OCI-LY7 (cell line): ENCODE data around the gene DUSP18. TPM values are rescaled to one million over a fixed set of nuclear protein-coding genes. Genes with fewer than 3 reads are reported as not detected.

Source experiments
- BruUV-seq: library from RNA; stranded (reverse); fragments of 400-500 nt; replicated peaks from 2 replicates; lab custom pipeline; 2021; lab: Mats Ljungman, UMichigan
- CTCF ChIA-PET: fragments of 300-600 bp; sonication (Branson Sonifier 250); formaldehyde crosslinking; loops from one replicate; lab custom pipeline; 2022; ENCODE audit warnings: antibody characterized with exemption; ENCODE audit not compliant: unreplicated experiment; lab: Charles Lee
- POLR2A ChIA-PET: fragments of 300-600 bp; sonication (Branson Sonifier 250); formaldehyde crosslinking; loops from one replicate; lab custom pipeline; 2022; ENCODE audit warnings: antibody characterized with exemption; lab: Charles Lee
- DNase-seq: peaks from one replicate; pipeline ENCODE4 v3.0.0-alpha.2; 2015; ENCODE audit warnings: low spot score
- H2AFZ ChIP-seq: fragments of 200-600 bp; sonication (generic), shearing (Covaris generic); 2 replicates; pipeline ENCODE4 v1.6.1; 2014; ENCODE audit warnings: mild to moderate bottlenecking, antibody characterized with exemption, low read length, moderate library complexity
- H3K27ac ChIP-seq: fragments of 200-600 bp; sonication (generic); 2 replicates; pipeline ENCODE4 v1.5.1; 2014; ENCODE audit warnings: mixed run types, low read depth, mild to moderate bottlenecking, moderate library complexity, low read length, inconsistent platforms; ENCODE audit not compliant: poor library complexity, severe bottlenecking
- H3K36me3 ChIP-seq: fragments of 200-600 bp; sonication (generic); 2 replicates; pipeline ENCODE4 v1.6.1; 2014; ENCODE audit warnings: mild to moderate bottlenecking, antibody characterized with exemption, low read length, moderate library complexity, mixed read lengths; ENCODE audit not compliant: insufficient read depth
- H3K4me1 ChIP-seq: fragments of 200-600 bp; sonication (generic); 2 replicates; pipeline ENCODE4 v1.5.1; 2014; ENCODE audit warnings: mild to moderate bottlenecking, low read length; ENCODE audit not compliant: insufficient read depth, poor library complexity, severe bottlenecking
- H3K4me2 ChIP-seq: fragments of 200-600 bp; sonication (generic); 2 replicates; pipeline ENCODE4 v1.6.1; 2014; ENCODE audit warnings: mild to moderate bottlenecking, low read length
- H3K4me3 ChIP-seq: fragments of 200-600 bp; sonication (generic); 2 replicates; pipeline ENCODE4 v1.5.1; 2014; ENCODE audit warnings: mild to moderate bottlenecking, low read depth, low read length; ENCODE audit not compliant: poor library complexity, severe bottlenecking
- H3K79me2 ChIP-seq: fragments of 200-600 bp; sonication (generic); 2 replicates; pipeline ENCODE4 v1.6.1; 2016; ENCODE audit warnings: low read depth, mild to moderate bottlenecking, low read length, moderate library complexity, mixed read lengths; ENCODE audit not compliant: insufficient read depth
- H3K9me2 ChIP-seq: fragments of 200-600 bp; sonication (generic); 2 replicates; pipeline ENCODE4 v1.6.1; 2016; ENCODE audit warnings: mild to moderate bottlenecking, low read length, mixed read lengths; ENCODE audit not compliant: insufficient read depth
- H3K9me3 ChIP-seq: fragments of 200-600 bp; sonication (generic); 2 replicates; pipeline ENCODE4 v1.6.1; 2014; ENCODE audit warnings: mild to moderate bottlenecking, mixed run types, low read length, mixed read lengths
- H4K20me1 ChIP-seq: fragments of 200-600 bp; sonication (generic); 2 replicates; pipeline ENCODE4 v1.6.1; 2014; ENCODE audit warnings: mild to moderate bottlenecking, antibody characterized with exemption, low read length, moderate library complexity, mixed read lengths; ENCODE audit not compliant: insufficient read depth
- EZH2phosphoT487 ChIP-seq: fragments of 200-600 bp; sonication (generic); IDR thresholded peaks from 2 replicates; pipeline ENCODE4 v1.6.1; 2018; ENCODE audit warnings: low read depth, borderline replicate concordance, mild to moderate bottlenecking, mixed run types, antibody characterized with exemption, low read length, moderate library complexity, mixed read lengths
- intact Hi-C: fragments of 100-400 bp; cut with micrococcal nuclease; formaldehyde crosslinking; loops from one replicate; pipeline ENCODE4 v1.10.0; 2022; ENCODE audit not compliant: unreplicated experiment
- total RNA-seq, 2 experiments: library from RNA; depleted of rRNA in 1 of 2; stranded (reverse); fragments of >200 nt in 1 of 2; shearing (Covaris generic) in 1 of 2; gene quantifications; 2 replicates each; pipeline ENCODE4 v1.2.3, GENCODE V29; 2014 to 2022
- TF ChIP-seq, protein P1 (sequence below): fragments of 200-600 bp; sonication (generic); conservative IDR thresholded peaks from 2 replicates; pipeline ENCODE4 v1.5.1; 2014; ENCODE audit warnings: mild to moderate bottlenecking, antibody characterized with exemption, low read length, moderate library complexity, mixed read lengths

DUSP18 gene
- total RNA-seq, 2 experiments from 2014 or later: 5.0 to 6.4 TPM

DNA sequence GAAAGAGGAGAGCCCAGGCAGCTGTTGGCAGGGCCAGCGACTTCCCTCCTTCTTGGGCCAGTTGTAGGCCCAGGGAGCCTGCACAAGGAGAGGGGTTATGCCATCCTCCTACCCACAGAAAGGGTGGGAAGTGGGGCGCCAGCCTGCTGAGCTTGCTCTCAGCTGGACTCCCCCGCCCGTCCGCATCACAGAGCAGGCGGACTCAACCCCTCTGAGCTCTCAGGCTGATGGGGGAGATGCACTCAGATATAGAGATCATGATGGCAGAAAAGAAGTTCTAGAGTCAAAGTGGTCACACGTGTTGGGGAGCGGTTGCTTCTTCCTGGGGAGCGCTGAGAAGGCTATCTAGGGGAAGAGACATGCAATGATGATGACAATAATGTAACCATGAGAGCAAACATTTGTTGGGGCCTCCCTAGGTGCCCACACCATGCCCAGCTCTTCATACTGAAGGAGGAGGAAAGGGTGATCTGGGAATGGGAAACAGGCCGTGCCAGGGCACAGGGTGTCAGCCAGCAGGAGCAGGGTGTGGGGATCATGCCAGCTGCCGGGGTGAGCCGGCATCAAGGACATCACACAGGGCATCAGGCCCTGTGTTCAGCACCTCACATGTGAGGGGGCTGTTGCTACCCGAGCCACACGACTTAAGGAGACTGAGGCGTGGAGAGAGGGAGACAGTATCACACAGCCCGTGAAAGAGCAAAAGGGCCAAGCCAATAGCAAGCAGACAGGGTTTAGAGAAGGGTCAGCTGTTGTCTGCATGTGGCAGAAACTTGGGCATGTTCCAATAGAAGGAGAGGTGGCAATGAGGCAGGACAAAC lies 24.4 kb downstream of the DUSP18 start:
- no peak overlapping the region for H3K4me3 ChIP-seq
- TF ChIP-seq, protein P1, sequence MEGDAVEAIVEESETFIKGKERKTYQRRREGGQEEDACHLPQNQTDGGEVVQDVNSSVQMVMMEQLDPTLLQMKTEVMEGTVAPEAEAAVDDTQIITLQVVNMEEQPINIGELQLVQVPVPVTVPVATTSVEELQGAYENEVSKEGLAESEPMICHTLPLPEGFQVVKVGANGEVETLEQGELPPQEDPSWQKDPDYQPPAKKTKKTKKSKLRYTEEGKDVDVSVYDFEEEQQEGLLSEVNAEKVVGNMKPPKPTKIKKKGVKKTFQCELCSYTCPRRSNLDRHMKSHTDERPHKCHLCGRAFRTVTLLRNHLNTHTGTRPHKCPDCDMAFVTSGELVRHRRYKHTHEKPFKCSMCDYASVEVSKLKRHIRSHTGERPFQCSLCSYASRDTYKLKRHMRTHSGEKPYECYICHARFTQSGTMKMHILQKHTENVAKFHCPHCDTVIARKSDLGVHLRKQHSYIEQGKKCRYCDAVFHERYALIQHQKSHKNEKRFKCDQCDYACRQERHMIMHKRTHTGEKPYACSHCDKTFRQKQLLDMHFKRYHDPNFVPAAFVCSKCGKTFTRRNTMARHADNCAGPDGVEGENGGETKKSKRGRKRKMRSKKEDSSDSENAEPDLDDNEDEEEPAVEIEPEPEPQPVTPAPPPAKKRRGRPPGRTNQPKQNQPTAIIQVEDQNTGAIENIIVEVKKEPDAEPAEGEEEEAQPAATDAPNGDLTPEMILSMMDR: no peak
- no peak for TF ChIP-seq EZH2phosphoT487
- no peak overlapping the region for H2AFZ ChIP-seq
- no peaks in the 10 kb centered on the region for H3K79me2 ChIP-seq
- no peaks in the 10 kb centered on the region for H3K9me3 ChIP-seq
- DNase-seq: no peak
- no peak overlapping the region for H3K4me2 ChIP-seq
- BruUV-seq: no TSS peak
- no peaks in the 10 kb centered on the region; the same call in 1 of the 2 replicates for H3K36me3 ChIP-seq
- no peak overlapping the region for H3K27ac ChIP-seq
- ChIA-PET CTCF (no interaction called here), POLR2A (interaction anchor here (0.6 to 0.7 kb wide), 2 partner anchors 103 to 263 kb away, joined by 4 to 6 read pairs; no protein-coding TSS in a partner anchor)
- no peaks in the 10 kb centered on the region for H3K4me1 ChIP-seq
- intact Hi-C loops: no loop called here
- no peaks in the 10 kb centered on the region for H4K20me1 ChIP-seq
- H3K9me2 ChIP-seq: no peaks in the 10 kb centered on the region

DNA sequence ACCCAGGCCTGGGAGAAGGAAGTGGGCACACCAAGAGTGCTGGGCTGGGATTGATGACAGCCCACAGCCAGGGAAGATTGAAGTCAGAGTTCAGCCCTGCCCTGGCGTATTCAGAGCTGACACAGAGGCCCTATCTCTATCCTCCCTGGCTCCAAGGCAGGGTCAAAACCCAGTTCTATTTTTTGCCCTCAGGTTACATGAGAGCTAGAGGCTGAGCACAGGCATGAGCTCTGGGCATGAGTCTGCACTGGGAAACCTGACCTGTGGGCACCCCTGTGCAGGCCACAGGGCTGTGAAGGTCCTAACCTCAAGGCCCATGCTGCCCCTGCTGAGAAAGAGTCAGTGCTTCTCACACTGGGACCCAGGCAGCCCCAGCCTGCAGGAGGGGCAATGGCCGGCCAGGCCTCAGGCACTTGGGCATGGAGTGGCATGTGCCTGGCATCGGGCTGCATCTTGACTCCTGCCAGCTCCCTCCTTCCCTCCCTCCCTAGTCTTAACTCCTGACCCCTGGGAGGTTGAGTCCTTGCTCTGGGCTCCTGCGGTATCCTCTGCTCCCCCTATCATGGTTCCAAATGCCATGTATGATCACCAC lies 26.7 kb downstream of the DUSP18 start:
- Histone ChIP-seq H4K20me1 (no peaks in the 10 kb centered on the region), H3K9me2 (no peaks in the 10 kb centered on the region), H3K9me3 (no peaks in the 10 kb centered on the region), H3K27ac (no peak overlapping the region), H2AFZ (no peak overlapping the region), H3K4me1 (peaks cover 3% of the 10 kb centered on the region), H3K4me2 (no peak overlapping the region), H3K36me3 (no peaks in the 10 kb centered on the region; the same call in 1 of the 2 replicates), H3K4me3 (no peak overlapping the region), H3K79me2 (no peaks in the 10 kb centered on the region)
- no peak for DNase-seq
- intact Hi-C loops: no loop called here
- POLR2A ChIA-PET: interaction anchor here (0.7 kb wide), 1 partner anchor 19 kb away, joined by 3 read pairs; no protein-coding TSS in a partner anchor
- no peak for TF ChIP-seq EZH2phosphoT487
- TF ChIP-seq, protein P1: no peak
- CTCF ChIA-PET: no interaction called here
- BruUV-seq: no TSS peak
